HEK293 (cell line): ENCODE results near the gene VSIG10L.

Experiments
- CTCF ChIA-PET: fragments of 350-600 bp; formaldehyde crosslinking; extraction: SDS; loops from one replicate; lab custom pipeline; 2021; ENCODE audit warnings: antibody characterized with exemption; lab: Yijun Ruan, JAX
- POLR2A ChIA-PET: fragments of 300-600 bp; formaldehyde crosslinking; extraction: SDS; loops from one replicate; lab custom pipeline; 2020; ENCODE audit warnings: antibody characterized with exemption, inconsistent platforms; lab: Yijun Ruan, JAX
- H3K27ac ChIP-seq: fragments of 200-500 bp; sonication (Bioruptor generic); 2 replicates; pipeline ENCODE4 v1.5.1; 2014; ENCODE audit warnings: low read depth, low read length, control low read depth, inconsistent platforms; ENCODE audit errors: extremely low read depth
- H3K36me3 ChIP-seq, 2 experiments: fragments of 200-500 bp in 1 of 2; sonication (Bioruptor generic) in 1 of 2; 1 replicate in 1 of 2; 2 replicates in 1 of 2; pipeline ENCODE4 v1.5.1; 2014 to 2017; ENCODE audit warnings: inconsistent platforms in 2 of 2, low read length in 2 of 2; ENCODE audit not compliant: control insufficient read depth in 2 of 2, insufficient read depth in 1 of 2
- H3K4me1 ChIP-seq: fragments of 200-500 bp; sonication (Bioruptor generic); 2 replicates; pipeline ENCODE4 v1.5.1; 2014; ENCODE audit warnings: mild to moderate bottlenecking, low read length, inconsistent platforms; ENCODE audit not compliant: control insufficient read depth, insufficient read depth
- H3K4me3 ChIP-seq: 2 replicates; pipeline ENCODE4 v1.5.1; 2011; ENCODE audit warnings: low read depth, mild to moderate bottlenecking, control low read depth, low read length, moderate library complexity
- H3K9me3 ChIP-seq: fragments of 200-500 bp; sonication (Bioruptor generic); 2 replicates; pipeline ENCODE4 v1.5.1; 2014; ENCODE audit warnings: low read depth, low read length, inconsistent platforms; ENCODE audit not compliant: control insufficient read depth, insufficient read depth
- BCL11A ChIP-seq: fragments of 450-650 bp; formaldehyde crosslinking; IDR thresholded peaks from 2 replicates; pipeline ENCODE4 v1.5.1; 2016; ENCODE audit warnings: low read depth, missing biosample characterization, missing genetic modification characterization
- HOXC10 ChIP-seq: sonication (generic); formaldehyde crosslinking; IDR thresholded peaks from 2 replicates; pipeline ENCODE4 v1.8.1; 2023; ENCODE audit warnings: mild to moderate bottlenecking, missing genetic modification reagents
- IKZF3 ChIP-seq: fragments of 450-650 bp; IDR thresholded peaks from 2 replicates; pipeline ENCODE4 v1.5.0; 2018; ENCODE audit warnings: missing biosample characterization, mild to moderate bottlenecking, missing genetic modification characterization, moderate library complexity
- KLF16 ChIP-seq: fragments of 450-650 bp; formaldehyde crosslinking; IDR thresholded peaks from 2 replicates; pipeline ENCODE4 v1.5.1; 2017; ENCODE audit warnings: missing biosample characterization, missing genetic modification characterization
- MYNN ChIP-seq: fragments of 450-650 bp; formaldehyde crosslinking; IDR thresholded peaks from 2 replicates; pipeline ENCODE4 v1.5.1; 2016; ENCODE audit warnings: missing biosample characterization, missing genetic modification characterization, borderline replicate concordance
- OVOL3 ChIP-seq: fragments of 450-650 bp; formaldehyde crosslinking; IDR thresholded peaks from 2 replicates; pipeline ENCODE4 v1.5.1; 2016; ENCODE audit warnings: missing biosample characterization, missing genetic modification characterization
- SCRT2 ChIP-seq: fragments of 450-650 bp; formaldehyde crosslinking; IDR thresholded peaks from 2 replicates; pipeline ENCODE4 v1.5.1; 2016; ENCODE audit warnings: missing biosample characterization, missing genetic modification characterization
- SP2 ChIP-seq: fragments of 450-650 bp; formaldehyde crosslinking; IDR thresholded peaks from 2 replicates; pipeline ENCODE4 v1.5.1; 2016; ENCODE audit warnings: missing biosample characterization, missing genetic modification characterization
- TRIM28 ChIP-seq: IDR thresholded peaks from 2 replicates; pipeline ENCODE4 v1.6.1; 2011; ENCODE audit warnings: low read length, control low read depth, borderline replicate concordance
- ZBTB20 ChIP-seq: fragments of 450-650 bp; formaldehyde crosslinking; IDR thresholded peaks from 2 replicates; pipeline ENCODE4 v1.5.1; 2016; ENCODE audit warnings: missing biosample characterization, missing genetic modification characterization
- ZBTB21 ChIP-seq: fragments of 450-650 bp; formaldehyde crosslinking; IDR thresholded peaks from 2 replicates; pipeline ENCODE4 v1.5.1; 2017; ENCODE audit warnings: missing biosample characterization, missing genetic modification characterization
- ZNF16 ChIP-seq: fragments of 450-650 bp; formaldehyde crosslinking; IDR thresholded peaks from 2 replicates; pipeline ENCODE4 v1.5.1; 2016; ENCODE audit warnings: low read depth, missing biosample characterization, missing genetic modification characterization
- ZNF274 ChIP-seq, 2 experiments: fragments of 200-500 bp in 1 of 2; fragments of 450-650 bp in 1 of 2; sonication (Bioruptor generic) in 1 of 2; formaldehyde crosslinking in 1 of 2; IDR thresholded peaks; 2 replicates each; pipeline versions ENCODE4 v1.5.1 to v1.6.1; 2014 to 2016; ENCODE audit warnings: borderline replicate concordance in 1 of 2, inconsistent platforms in 1 of 2, low read length in 1 of 2, missing biosample characterization in 1 of 2, missing genetic modification characterization in 1 of 2
- ZNF311 ChIP-seq: fragments of 450-650 bp; formaldehyde crosslinking; IDR thresholded peaks from 2 replicates; pipeline ENCODE4 v1.5.1; 2017; ENCODE audit warnings: missing biosample characterization, missing genetic modification characterization, borderline replicate concordance
- ZNF350 ChIP-seq: fragments of 450-650 bp; formaldehyde crosslinking; IDR thresholded peaks from 2 replicates; pipeline ENCODE4 v1.5.0; 2017; ENCODE audit warnings: missing biosample characterization, mild to moderate bottlenecking, missing genetic modification characterization
- ZNF416 ChIP-seq: fragments of 450-650 bp; formaldehyde crosslinking; IDR thresholded peaks from 2 replicates; pipeline ENCODE4 v1.5.1; 2016; ENCODE audit warnings: missing biosample characterization, missing genetic modification characterization
- ZNF501 ChIP-seq: fragments of 450-650 bp; formaldehyde crosslinking; IDR thresholded peaks from 2 replicates; pipeline ENCODE4 v1.5.1; 2016; ENCODE audit warnings: missing biosample characterization, missing genetic modification characterization
- ZNF560 ChIP-seq: fragments of 450-650 bp; formaldehyde crosslinking; IDR thresholded peaks from 2 replicates; pipeline ENCODE4 v1.5.1; 2017; ENCODE audit warnings: missing biosample characterization, missing genetic modification characterization, borderline replicate concordance
- ZNF785 ChIP-seq: fragments of 450-650 bp; formaldehyde crosslinking; IDR thresholded peaks from 2 replicates; pipeline ENCODE4 v1.5.1; 2016; ENCODE audit warnings: missing biosample characterization, missing genetic modification characterization
- TF ChIP-seq, protein P1 (sequence below): fragments of 450-650 bp; formaldehyde crosslinking; IDR thresholded peaks from 2 replicates; pipeline ENCODE4 v1.5.1; 2017; ENCODE audit warnings: missing biosample characterization, missing genetic modification characterization
- TF ChIP-seq, protein P2 (sequence below): fragments of 450-650 bp; formaldehyde crosslinking; IDR thresholded peaks from 2 replicates; pipeline ENCODE4 v1.5.1; 2016; ENCODE audit warnings: missing biosample characterization, missing genetic modification characterization
- TF ChIP-seq, protein P3 (sequence below): IDR thresholded peaks from 2 replicates; pipeline ENCODE4 v1.6.1; 2011; ENCODE audit warnings: mild to moderate bottlenecking, low read depth, low read length, borderline replicate concordance
- TF ChIP-seq, protein P4 (sequence below): fragments of 450-650 bp; formaldehyde crosslinking; IDR thresholded peaks from 2 replicates; pipeline ENCODE4 v1.5.1; 2017; ENCODE audit warnings: missing biosample characterization, missing genetic modification characterization
- TF ChIP-seq, protein P5 (sequence below): fragments of 450-650 bp; formaldehyde crosslinking; IDR thresholded peaks from 2 replicates; pipeline ENCODE4 v1.5.1; 2016; ENCODE audit warnings: missing biosample characterization, missing genetic modification characterization

The VSIG10L gene

DNA sequence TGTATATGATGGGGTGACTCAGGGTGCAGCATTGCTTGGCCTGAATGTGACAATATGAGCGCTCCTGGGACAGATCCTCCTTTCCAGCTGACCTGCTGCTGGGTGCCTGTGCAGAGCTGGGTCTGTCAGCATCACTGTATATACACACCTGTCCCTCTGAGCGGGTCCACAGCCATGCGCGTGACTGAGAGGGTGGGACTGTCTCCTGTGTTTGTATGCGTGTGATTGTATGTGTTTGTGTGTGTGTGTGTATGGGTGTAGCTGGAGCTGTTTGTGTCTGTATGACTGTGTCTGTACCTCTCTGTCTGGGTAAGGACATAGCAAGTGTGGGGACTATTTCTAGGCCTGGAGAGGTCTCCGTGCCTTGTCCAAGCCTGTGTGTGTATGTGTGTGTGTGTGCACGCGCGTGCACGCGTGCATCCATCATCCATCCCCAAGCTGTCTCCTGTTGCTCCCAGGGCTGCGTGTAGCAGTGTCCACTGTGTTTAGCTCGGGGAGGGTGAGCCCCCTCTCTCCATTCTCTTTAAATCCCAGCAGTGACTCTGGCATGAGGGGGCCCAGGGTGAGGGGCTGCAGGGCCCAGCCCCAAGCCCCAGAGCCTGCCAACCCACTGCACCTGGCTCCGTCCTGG lies 22.2 kb downstream of the VSIG10L start:
- ChIA-PET CTCF (interaction anchor here (0.6 to 0.9 kb wide), 3 partner anchors 9 to 763 kb away, joined by 3 to 4 read pairs (median 3); no protein-coding TSS in a partner anchor), POLR2A (interaction anchor here (0.6 kb wide), 1 partner anchor 20 kb away, joined by 3 read pairs; no protein-coding TSS in a partner anchor)
- H3K27ac ChIP-seq, result no peak overlapping the region
- no peaks in the 10 kb centered on the region; the same call in 1 of the 2 replicates for H3K4me1 ChIP-seq
- H3K9me3 ChIP-seq, result no peaks in the 10 kb centered on the region
- TF ChIP-seq OVOL3 (tag by site-specific recombination), result no peak
- TF ChIP-seq, protein P1, sequence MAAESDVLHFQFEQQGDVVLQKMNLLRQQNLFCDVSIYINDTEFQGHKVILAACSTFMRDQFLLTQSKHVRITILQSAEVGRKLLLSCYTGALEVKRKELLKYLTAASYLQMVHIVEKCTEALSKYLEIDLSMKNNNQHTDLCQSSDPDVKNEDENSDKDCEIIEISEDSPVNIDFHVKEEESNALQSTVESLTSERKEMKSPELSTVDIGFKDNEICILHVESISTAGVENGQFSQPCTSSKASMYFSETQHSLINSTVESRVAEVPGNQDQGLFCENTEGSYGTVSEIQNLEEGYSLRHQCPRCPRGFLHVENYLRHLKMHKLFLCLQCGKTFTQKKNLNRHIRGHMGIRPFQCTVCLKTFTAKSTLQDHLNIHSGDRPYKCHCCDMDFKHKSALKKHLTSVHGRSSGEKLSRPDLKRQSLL, result no peak
- TF ChIP-seq MYNN (tag by site-specific recombination), result no peak
- TF ChIP-seq ZNF311, result no peak
- no peak for TF ChIP-seq SP2
- no peak for TF ChIP-seq ZNF16
- no peak for TF ChIP-seq ZBTB21 (tag by site-specific recombination)
- no peak for TF ChIP-seq IKZF3 (tag by site-specific recombination)
- TF ChIP-seq, protein P2, sequence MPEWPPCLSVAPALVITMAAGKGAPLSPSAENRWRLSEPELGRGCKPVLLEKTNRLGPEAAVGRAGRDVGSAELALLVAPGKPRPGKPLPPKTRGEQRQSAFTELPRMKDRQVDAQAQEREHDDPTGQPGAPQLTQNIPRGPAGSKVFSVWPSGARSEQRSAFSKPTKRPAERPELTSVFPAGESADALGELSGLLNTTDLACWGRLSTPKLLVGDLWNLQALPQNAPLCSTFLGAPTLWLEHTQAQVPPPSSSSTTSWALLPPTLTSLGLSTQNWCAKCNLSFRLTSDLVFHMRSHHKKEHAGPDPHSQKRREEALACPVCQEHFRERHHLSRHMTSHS, result no peak
- no peak for TF ChIP-seq ZNF501 (tag by site-specific recombination)
- TF ChIP-seq ZNF416 (tag by site-specific recombination), result no peak
- TF ChIP-seq ZNF350, result no peak
- no peak for TF ChIP-seq ZBTB20
- no peak for TF ChIP-seq TRIM28
- TF ChIP-seq ZNF785, result no peak
- TF ChIP-seq SCRT2 (tag by site-specific recombination), result no peak
- no peak for TF ChIP-seq KLF16 (tag by site-specific recombination)
- TF ChIP-seq HOXC10, result no peak
- TF ChIP-seq, protein P3, sequence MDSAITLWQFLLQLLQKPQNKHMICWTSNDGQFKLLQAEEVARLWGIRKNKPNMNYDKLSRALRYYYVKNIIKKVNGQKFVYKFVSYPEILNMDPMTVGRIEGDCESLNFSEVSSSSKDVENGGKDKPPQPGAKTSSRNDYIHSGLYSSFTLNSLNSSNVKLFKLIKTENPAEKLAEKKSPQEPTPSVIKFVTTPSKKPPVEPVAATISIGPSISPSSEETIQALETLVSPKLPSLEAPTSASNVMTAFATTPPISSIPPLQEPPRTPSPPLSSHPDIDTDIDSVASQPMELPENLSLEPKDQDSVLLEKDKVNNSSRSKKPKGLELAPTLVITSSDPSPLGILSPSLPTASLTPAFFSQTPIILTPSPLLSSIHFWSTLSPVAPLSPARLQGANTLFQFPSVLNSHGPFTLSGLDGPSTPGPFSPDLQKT, result no peak
- no peak overlapping the region for H3K4me3 ChIP-seq
- no peaks in the 10 kb centered on the region for H3K36me3 ChIP-seq

DNA sequence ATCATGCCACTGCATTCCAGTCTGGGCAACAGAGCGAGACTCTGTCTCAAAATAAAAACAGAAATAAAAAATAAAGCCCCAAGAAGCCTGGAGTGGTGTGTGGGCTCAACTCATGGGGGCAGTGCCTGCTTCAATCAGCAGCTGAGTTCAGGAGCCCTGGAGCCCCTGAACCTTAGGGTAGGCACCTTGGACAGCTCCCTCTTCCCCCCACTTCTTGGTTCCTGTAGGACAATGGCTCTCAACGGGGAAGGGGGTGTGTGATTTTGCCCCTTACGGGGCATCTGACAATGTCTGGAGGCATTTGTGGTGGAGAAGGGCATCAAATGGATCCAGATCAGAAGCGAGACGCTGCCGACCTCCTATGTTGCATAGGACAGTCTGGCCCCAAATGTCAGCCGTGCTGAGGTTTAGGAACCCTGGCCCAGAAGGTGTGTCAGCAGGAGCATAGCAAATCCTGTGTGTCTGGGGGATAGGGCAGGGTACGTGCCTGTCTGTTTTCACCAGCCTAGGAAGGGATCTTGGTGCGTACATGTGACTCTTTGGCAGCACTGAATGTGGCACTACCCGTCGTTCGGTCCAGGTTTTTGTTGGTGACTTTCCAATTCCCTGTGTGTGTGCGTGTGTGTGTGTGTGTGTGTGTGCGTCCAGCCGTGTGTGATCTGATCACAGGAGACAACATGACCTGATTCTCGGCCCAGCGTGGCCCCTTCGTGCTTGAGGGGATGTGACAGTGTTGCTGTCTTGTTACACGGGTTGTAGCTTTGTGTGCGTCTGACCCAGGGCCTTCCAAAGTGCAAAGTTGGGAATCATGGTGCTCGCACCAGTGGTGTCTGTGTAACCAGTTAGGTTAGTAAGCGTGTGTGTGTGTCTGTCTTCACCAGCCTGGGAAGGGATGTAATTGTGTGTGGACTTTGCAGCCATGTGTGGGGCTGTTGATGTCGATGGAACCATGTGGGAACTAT lies 23.0 kb downstream of the VSIG10L start:
- H3K4me1 ChIP-seq, result no peaks in the 10 kb centered on the region; the same call in 1 of the 2 replicates
- no peak overlapping the region for H3K27ac ChIP-seq
- no peak overlapping the region for H3K4me3 ChIP-seq
- TF ChIP-seq, protein P4, sequence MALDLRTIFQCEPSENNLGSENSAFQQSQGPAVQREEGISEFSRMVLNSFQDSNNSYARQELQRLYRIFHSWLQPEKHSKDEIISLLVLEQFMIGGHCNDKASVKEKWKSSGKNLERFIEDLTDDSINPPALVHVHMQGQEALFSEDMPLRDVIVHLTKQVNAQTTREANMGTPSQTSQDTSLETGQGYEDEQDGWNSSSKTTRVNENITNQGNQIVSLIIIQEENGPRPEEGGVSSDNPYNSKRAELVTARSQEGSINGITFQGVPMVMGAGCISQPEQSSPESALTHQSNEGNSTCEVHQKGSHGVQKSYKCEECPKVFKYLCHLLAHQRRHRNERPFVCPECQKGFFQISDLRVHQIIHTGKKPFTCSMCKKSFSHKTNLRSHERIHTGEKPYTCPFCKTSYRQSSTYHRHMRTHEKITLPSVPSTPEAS, result peak; percentile 30; the same call in 1 of the 2 replicates
- TF ChIP-seq ZNF274 (IDR thresholded peaks at IDR 0.05; ENCODE audit: low read length), result no peak
- no peak for TF ChIP-seq ZNF274 (tag by site-specific recombination; IDR thresholded peaks at IDR 0.05; ENCODE audit: borderline replicate concordance)
- TF ChIP-seq, protein P5, sequence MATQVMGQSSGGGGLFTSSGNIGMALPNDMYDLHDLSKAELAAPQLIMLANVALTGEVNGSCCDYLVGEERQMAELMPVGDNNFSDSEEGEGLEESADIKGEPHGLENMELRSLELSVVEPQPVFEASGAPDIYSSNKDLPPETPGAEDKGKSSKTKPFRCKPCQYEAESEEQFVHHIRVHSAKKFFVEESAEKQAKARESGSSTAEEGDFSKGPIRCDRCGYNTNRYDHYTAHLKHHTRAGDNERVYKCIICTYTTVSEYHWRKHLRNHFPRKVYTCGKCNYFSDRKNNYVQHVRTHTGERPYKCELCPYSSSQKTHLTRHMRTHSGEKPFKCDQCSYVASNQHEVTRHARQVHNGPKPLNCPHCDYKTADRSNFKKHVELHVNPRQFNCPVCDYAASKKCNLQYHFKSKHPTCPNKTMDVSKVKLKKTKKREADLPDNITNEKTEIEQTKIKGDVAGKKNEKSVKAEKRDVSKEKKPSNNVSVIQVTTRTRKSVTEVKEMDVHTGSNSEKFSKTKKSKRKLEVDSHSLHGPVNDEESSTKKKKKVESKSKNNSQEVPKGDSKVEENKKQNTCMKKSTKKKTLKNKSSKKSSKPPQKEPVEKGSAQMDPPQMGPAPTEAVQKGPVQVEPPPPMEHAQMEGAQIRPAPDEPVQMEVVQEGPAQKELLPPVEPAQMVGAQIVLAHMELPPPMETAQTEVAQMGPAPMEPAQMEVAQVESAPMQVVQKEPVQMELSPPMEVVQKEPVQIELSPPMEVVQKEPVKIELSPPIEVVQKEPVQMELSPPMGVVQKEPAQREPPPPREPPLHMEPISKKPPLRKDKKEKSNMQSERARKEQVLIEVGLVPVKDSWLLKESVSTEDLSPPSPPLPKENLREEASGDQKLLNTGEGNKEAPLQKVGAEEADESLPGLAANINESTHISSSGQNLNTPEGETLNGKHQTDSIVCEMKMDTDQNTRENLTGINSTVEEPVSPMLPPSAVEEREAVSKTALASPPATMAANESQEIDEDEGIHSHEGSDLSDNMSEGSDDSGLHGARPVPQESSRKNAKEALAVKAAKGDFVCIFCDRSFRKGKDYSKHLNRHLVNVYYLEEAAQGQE, result peak; percentile 90
- TF ChIP-seq BCL11A, result no peak
- no peak for TF ChIP-seq ZNF560 (tag by site-specific recombination)
- no peaks in the 10 kb centered on the region for H3K9me3 ChIP-seq
- no peaks in the 10 kb centered on the region for H3K36me3 ChIP-seq
- ChIA-PET POLR2A (no interaction called here), CTCF (interaction anchor here (0.6 to 1.1 kb wide), 6 partner anchors 10 to 763 kb away, joined by 3 to 4 read pairs (median 3); no protein-coding TSS in a partner anchor)
